Testis (tissue), 3 donors: ENCODE data around the gene GLI1. TPM values are rescaled to one million over a fixed set of nuclear protein-coding genes. Genes with fewer than 3 reads are reported as not detected.
"Not testable (repeated sequence)": the region's sequence is repeated elsewhere in the genome, so short reads cannot be mapped to it uniquely, and the experiment has no call there.

Source experiments
- DNase-seq: peaks from one replicate; pipeline ENCODE4 v3.0.0-alpha.2; 2019
- H3K27ac ChIP-seq, 2 donors: fragments of 200-600 bp; sonication (generic); one replicate each; pipeline ENCODE4 v1.5.1; 2019
- H3K27me3 ChIP-seq: fragments of 200-600 bp; sonication (generic); one replicate; pipeline ENCODE4 v1.5.1; 2019
- H3K36me3 ChIP-seq: fragments of 200-600 bp; sonication (generic); one replicate; pipeline ENCODE4 v1.5.1; 2017; ENCODE audit warnings: low read depth; ENCODE audit errors: missing control alignments
- H3K4me1 ChIP-seq: fragments of 200-600 bp; sonication (generic); one replicate; pipeline ENCODE4 v1.5.1; 2019
- H3K4me3 ChIP-seq, 2 donors: fragments of 200-600 bp; sonication (generic); one replicate each; pipeline ENCODE4 v1.5.1; 2017 to 2019
- H3K9me3 ChIP-seq: fragments of 200-600 bp; sonication (generic); one replicate; pipeline ENCODE4 v1.5.1; 2017
- POLR2A ChIP-seq: fragments of 450-650 bp; IDR thresholded peaks from one replicate; pipeline ENCODE4 v1.6.1; 2017; ENCODE audit warnings: antibody characterized with exemption, mild to moderate bottlenecking, moderate library complexity
- WGBS, 2 donors: methylation state at CpG; one replicate each; pipeline ENCODE4 v1.1.5; 2018; 5-methylcytosine and 5-hydroxymethylcytosine counted together
- intact Hi-C: fragments of 100-400 bp; cut with DNase I; formaldehyde crosslinking; loops from one replicate; pipeline ENCODE4 v1.15.1; 2023; ENCODE audit warnings: low total_unique reads
- polyA plus RNA-seq: library from polyadenylated mRNA; stranded (reverse); fragments of 350-450 nt; fragmentation: Illumina TruSeq; extraction: RNeasy Lipid Tissue Mini Kit (QIAGEN cat#74804); gene quantifications from one replicate; pipeline ENCODE4 v1.2.3, GENCODE V29; 2014; ENCODE audit warnings: low read depth, low replicate concordance; ENCODE audit not compliant: insufficient read depth
- total RNA-seq, 2 donors: library from RNA; depleted of rRNA; stranded (reverse); fragments of >200 nt; gene quantifications; one replicate each; pipeline ENCODE4 v1.2.3, GENCODE V29; 2016
- TF ChIP-seq, protein P1 (sequence below), 3 experiments: fragments of 450-650 bp in 2 of 3; fragments of 200-600 bp in 1 of 3; sonication (generic) in 1 of 3; IDR thresholded peaks; one replicate each; pipeline ENCODE4 v1.5.1; 2016 to 2019; ENCODE audit warnings: antibody characterized with exemption in 3 of 3, mild to moderate bottlenecking in 2 of 3, moderate library complexity in 1 of 3

The GLI1 gene
- total and polyA plus RNA-seq, 3 donors from 2014 or later = 8.3 to 18.0 (median 9.3) TPM

GRCh38 chr12:57441846-57442427 is 17.6 kb upstream of the GLI1 start:
- TF ChIP-seq, protein P1, sequence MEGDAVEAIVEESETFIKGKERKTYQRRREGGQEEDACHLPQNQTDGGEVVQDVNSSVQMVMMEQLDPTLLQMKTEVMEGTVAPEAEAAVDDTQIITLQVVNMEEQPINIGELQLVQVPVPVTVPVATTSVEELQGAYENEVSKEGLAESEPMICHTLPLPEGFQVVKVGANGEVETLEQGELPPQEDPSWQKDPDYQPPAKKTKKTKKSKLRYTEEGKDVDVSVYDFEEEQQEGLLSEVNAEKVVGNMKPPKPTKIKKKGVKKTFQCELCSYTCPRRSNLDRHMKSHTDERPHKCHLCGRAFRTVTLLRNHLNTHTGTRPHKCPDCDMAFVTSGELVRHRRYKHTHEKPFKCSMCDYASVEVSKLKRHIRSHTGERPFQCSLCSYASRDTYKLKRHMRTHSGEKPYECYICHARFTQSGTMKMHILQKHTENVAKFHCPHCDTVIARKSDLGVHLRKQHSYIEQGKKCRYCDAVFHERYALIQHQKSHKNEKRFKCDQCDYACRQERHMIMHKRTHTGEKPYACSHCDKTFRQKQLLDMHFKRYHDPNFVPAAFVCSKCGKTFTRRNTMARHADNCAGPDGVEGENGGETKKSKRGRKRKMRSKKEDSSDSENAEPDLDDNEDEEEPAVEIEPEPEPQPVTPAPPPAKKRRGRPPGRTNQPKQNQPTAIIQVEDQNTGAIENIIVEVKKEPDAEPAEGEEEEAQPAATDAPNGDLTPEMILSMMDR (IDR thresholded peaks at IDR 0.05) = no peak
- TF ChIP-seq POLR2A = no peak
- Histone ChIP-seq H3K27ac (no peak overlapping the region), H3K36me3 (no peaks in the 10 kb centered on the region), H3K27me3 (no peaks in the 10 kb centered on the region), H3K9me3 (no peaks in the 10 kb centered on the region), H3K4me1 (no peaks in the 10 kb centered on the region), H3K4me3 (no peak overlapping the region)
- WGBS, 2 donors = 50 to 96% methylated on average over 1 of the region's 1 CpG
- no peak for DNase-seq
- intact Hi-C loops = no loop called here

GRCh38 chr12:57444337-57444736 is 15.2 kb upstream of the GLI1 start:
- H3K36me3 ChIP-seq, H3K4me1 ChIP-seq, H3K4me3 ChIP-seq, H3K27ac ChIP-seq, DNase-seq, H3K9me3 ChIP-seq, H3K27me3 ChIP-seq, intact Hi-C loops: not testable (repeated sequence)
- 81 to 88% methylated on average over 6 of the region's 6 CpGs for WGBS, 2 donors

- Histone ChIP-seq H3K36me3 (no peaks in the 10 kb centered on the region), H3K4me1 (no peaks in the 10 kb centered on the region), H3K9me3 (no peaks in the 10 kb centered on the region), H3K4me3 (no peak overlapping the region), H3K27me3 (no peaks in the 10 kb centered on the region), H3K27ac (no peak overlapping the region)
- TF ChIP-seq POLR2A = no peak
- TF ChIP-seq, protein P1 (IDR thresholded peaks at IDR 0.05) = no peak
- DNase-seq = no peak
- intact Hi-C loops = no loop called here
- WGBS, 2 donors = 79 to 81% methylated on average over 5 of the region's 5 CpGs
Measured at GRCh38 chr12:57444744-57445143, 14.8 kb upstream of the GLI1 start.

DNA sequence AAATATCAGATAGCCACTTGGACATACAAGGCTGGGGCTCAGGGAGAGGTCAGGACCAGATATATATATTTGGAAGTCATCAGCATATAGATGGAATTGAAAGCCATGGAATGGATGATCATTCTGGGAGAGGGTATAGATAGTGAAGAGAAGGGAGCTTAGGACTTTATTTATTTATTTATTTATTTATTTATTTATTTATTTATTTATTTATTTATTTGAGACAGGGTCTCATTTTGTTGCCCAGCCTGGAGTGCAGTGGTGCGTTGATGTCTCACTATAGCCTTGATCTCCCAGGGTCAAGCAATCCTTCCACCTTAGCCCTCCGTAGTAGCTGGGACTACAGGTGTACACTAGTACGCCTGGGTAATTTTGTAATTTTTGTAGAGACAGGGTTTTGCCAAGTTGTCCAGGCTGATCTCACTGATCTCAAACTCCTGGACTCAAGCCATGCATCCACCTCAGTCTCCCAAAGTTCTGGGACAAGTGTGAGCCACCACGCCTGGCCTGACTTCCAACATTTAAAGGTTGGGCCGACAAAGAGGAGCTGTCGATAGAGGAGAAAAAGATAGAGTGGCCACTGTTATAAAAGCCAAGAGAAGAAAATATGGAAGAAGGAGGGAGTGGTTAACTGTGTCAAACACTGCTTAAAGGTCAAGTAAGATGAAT is 13.2 kb upstream of the GLI1 start:
- WGBS, 2 donors = 95 to 98% methylated on average over 6 of the region's 6 CpGs
- H3K9me3 ChIP-seq = no peaks in the 10 kb centered on the region
- H3K4me1 ChIP-seq = peaks cover 5% of the 10 kb centered on the region
- no peaks in the 10 kb centered on the region for H3K27me3 ChIP-seq
- H3K36me3 ChIP-seq = no peaks in the 10 kb centered on the region
- no peak overlapping the region for H3K4me3 ChIP-seq
- intact Hi-C loops = no loop called here
- TF ChIP-seq, protein P1 (IDR thresholded peaks at IDR 0.05) = no peak
- TF ChIP-seq POLR2A = no peak
- no peak overlapping the region for H3K27ac ChIP-seq
- no peak for DNase-seq

GRCh38 chr12:57448669-57449068 is 10.9 kb upstream of the GLI1 start:
- H3K9me3 ChIP-seq = no peaks in the 10 kb centered on the region
- H3K4me1 ChIP-seq = peaks cover 13% of the 10 kb centered on the region
- WGBS, 2 donors = 88 to 95% methylated on average over 2 of the region's 2 CpGs
- H3K4me3 ChIP-seq = no peak overlapping the region
- no peaks in the 10 kb centered on the region for H3K27me3 ChIP-seq
- TF ChIP-seq, protein P1 (IDR thresholded peaks at IDR 0.05) = no peak
- TF ChIP-seq POLR2A = no peak
- H3K27ac ChIP-seq = no peak overlapping the region
- H3K36me3 ChIP-seq = no peaks in the 10 kb centered on the region
- no peak for DNase-seq
- intact Hi-C loops = no loop called here
